ENCODE data around the gene FAM98C. TPM values are rescaled to one million over a fixed set of nuclear protein-coding genes. Genes with fewer than 3 reads are reported as not detected.

Gene FAM98C
- polyA plus RNA-seq, 1 donor (not counting 4 experiments of a cell fraction or from before 2014, with no cell fraction given): 5.8 TPM

GRCh38 chr19:38375748-38376147, 27.1 kb upstream of the FAM98C start:
- Histone ChIP-seq H3K4me1 (ENCODE audit: control insufficient read depth, extremely low read depth, insufficient read depth, low read length) (peaks cover 14% of the 10 kb centered on the region), H3K79me2 (ENCODE audit: control insufficient read depth, insufficient read depth, low read length) (peaks cover 38% of the 10 kb centered on the region), H3K27me3 (ENCODE audit: control insufficient read depth, extremely low read depth, insufficient read depth, low read length) (no peaks in the 10 kb centered on the region), H3K9me1 (ENCODE audit: control insufficient read depth, extremely low read depth, insufficient read depth, low read length) (peaks cover 9% of the 10 kb centered on the region), H2AFZ (ENCODE audit: control insufficient read depth, low read length) (no peak overlapping the region), H3K4me3 (ENCODE audit: control insufficient read depth in 2 of 3, extremely low read depth in 1 of 3, insufficient read depth in 2 of 3, low read depth in 1 of 3, low read length in 3 of 3) (peak overlapping the region; percentile 75 to 89 (median 83)), H4K20me1 (ENCODE audit: control insufficient read depth, extremely low read depth, insufficient read depth, low read length) (no peaks in the 10 kb centered on the region), H3K36me3 (ENCODE audit: control insufficient read depth in 2 of 2, extremely low read depth in 1 of 2, insufficient read depth in 2 of 2, low read length in 2 of 2) (peaks cover 19% of the 10 kb centered on the region in 2 experiments), H3K27ac (ENCODE audit: control insufficient read depth, insufficient read depth, low read length) (peak overlapping the region; percentile 84), H3K9ac (ENCODE audit: control insufficient read depth, extremely low read depth, insufficient read depth, low read length) (peak overlapping the region; percentile 97), H3K4me2 (ENCODE audit: control insufficient read depth, extremely low read depth, insufficient read depth, low read depth, low read length) (peak overlapping the region; percentile 100), H3K9me3 (ENCODE audit: control insufficient read depth, low read depth, low read length) (no peaks in the 10 kb centered on the region)
- DNase-seq (ENCODE audit: low read depth, low spot score) (no peak), FAIRE-seq (no peak)
- dilution Hi-C loops (cut with MboI; ENCODE audit: extremely low pct_ligation_motif_present, low sequenced_read_pairs): no loop called here
- no peak for TF ChIP-seq CTCF (optimal IDR thresholded peaks at IDR 0.05 in 1 of 3, IDR thresholded peaks at IDR 0.05 in 1 of 3, conservative IDR thresholded peaks at IDR 0.05 in 1 of 3; ENCODE audit: extremely low read depth in 1 of 3, insufficient read depth in 2 of 3, low read length in 3 of 3)
- no peak for TF ChIP-seq EZH2 (IDR thresholded peaks at IDR 0.05; ENCODE audit: low read length)

GRCh38 chr19:38376576-38376975, 26.3 kb upstream of the FAM98C start:
- TF ChIP-seq EZH2 (IDR thresholded peaks at IDR 0.05; ENCODE audit: low read length): no peak
- TF ChIP-seq CTCF (optimal IDR thresholded peaks at IDR 0.05 in 1 of 3, IDR thresholded peaks at IDR 0.05 in 1 of 3, conservative IDR thresholded peaks at IDR 0.05 in 1 of 3; ENCODE audit: extremely low read depth in 1 of 3, insufficient read depth in 2 of 3, low read length in 3 of 3): no peak
- Histone ChIP-seq H3K27ac (ENCODE audit: control insufficient read depth, insufficient read depth, low read length) (no peak overlapping the region), H3K36me3 (ENCODE audit: control insufficient read depth in 2 of 2, extremely low read depth in 1 of 2, insufficient read depth in 2 of 2, low read length in 2 of 2) (peaks cover 22 to 27% of the 10 kb centered on the region in 2 experiments)

More at GRCh38 chr19:38376576-38376975, 26.3 kb upstream of the FAM98C start:
- dilution Hi-C loops (cut with MboI; ENCODE audit: extremely low pct_ligation_motif_present, low sequenced_read_pairs): no loop called here
- H3K9me3 ChIP-seq (ENCODE audit: control insufficient read depth, low read depth, low read length): no peaks in the 10 kb centered on the region
- FAIRE-seq: no peak
- peak overlapping the region in 1 of 3 experiments; percentile 89 for H3K4me3 ChIP-seq (ENCODE audit: control insufficient read depth in 2 of 3, extremely low read depth in 1 of 3, insufficient read depth in 2 of 3, low read depth in 1 of 3, low read length in 3 of 3)
- H2AFZ ChIP-seq (ENCODE audit: control insufficient read depth, low read length): no peak overlapping the region
- H4K20me1 ChIP-seq (ENCODE audit: control insufficient read depth, extremely low read depth, insufficient read depth, low read length): peaks cover 6% of the 10 kb centered on the region
- peaks cover 11% of the 10 kb centered on the region for H3K9me1 ChIP-seq (ENCODE audit: control insufficient read depth, extremely low read depth, insufficient read depth, low read length)
- H3K79me2 ChIP-seq (ENCODE audit: control insufficient read depth, insufficient read depth, low read length): peaks cover 41% of the 10 kb centered on the region
- H3K27me3 ChIP-seq (ENCODE audit: control insufficient read depth, extremely low read depth, insufficient read depth, low read length): no peaks in the 10 kb centered on the region
- peak overlapping the region; percentile 100 for H3K4me2 ChIP-seq (ENCODE audit: control insufficient read depth, extremely low read depth, insufficient read depth, low read depth, low read length)
- no peak overlapping the region for H3K9ac ChIP-seq (ENCODE audit: control insufficient read depth, extremely low read depth, insufficient read depth, low read length)
- no peak for DNase-seq (ENCODE audit: low read depth, low spot score)
- H3K4me1 ChIP-seq (ENCODE audit: control insufficient read depth, extremely low read depth, insufficient read depth, low read length): peaks cover 14% of the 10 kb centered on the region

Data from keratinocyte (primary cell).